C4-2B (cell line): Measurements from ENCODE around the gene TSPEAR.
"Not testable (repeated sequence)": the region's sequence is repeated elsewhere in the genome, so short reads cannot be mapped to it uniquely, and the experiment has no call there.

Experiments
- H3K27ac ChIP-seq: fragments of 450-650 bp; 2 replicates; pipeline ENCODE4 v1.5.1; 2017
- ZFX ChIP-seq: fragments of 450-650 bp; IDR thresholded peaks from 2 replicates; pipeline ENCODE4 v1.6.1; 2017
- TF ChIP-seq, protein P1 (sequence below): fragments of 450-650 bp; conservative IDR thresholded peaks from 2 replicates; pipeline ENCODE4 v1.5.1; 2017; ENCODE audit warnings: mild to moderate bottlenecking

TSPEAR gene

DNA sequence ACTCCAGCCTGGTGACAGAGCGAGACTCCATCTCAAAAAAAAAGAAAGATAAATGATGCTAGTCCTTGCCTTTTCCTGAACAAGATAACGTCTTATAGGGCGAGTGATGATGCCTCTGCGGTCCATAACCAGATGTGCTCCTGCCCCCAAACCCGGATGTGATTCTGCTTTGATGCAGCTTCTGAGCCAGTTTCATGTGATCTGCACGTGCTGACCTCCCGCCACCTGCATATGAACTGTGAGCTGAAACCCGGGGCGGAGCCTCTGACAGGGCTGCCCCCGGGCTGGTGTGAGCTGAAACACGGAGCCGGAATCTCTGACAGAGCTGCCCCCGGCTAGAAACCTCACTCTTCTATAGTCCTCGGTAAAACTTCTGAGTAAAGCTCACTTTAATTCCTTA lies 58.2 kb downstream of the TSPEAR start:
- no peak for TF ChIP-seq ZFX
- TF ChIP-seq, protein P1, sequence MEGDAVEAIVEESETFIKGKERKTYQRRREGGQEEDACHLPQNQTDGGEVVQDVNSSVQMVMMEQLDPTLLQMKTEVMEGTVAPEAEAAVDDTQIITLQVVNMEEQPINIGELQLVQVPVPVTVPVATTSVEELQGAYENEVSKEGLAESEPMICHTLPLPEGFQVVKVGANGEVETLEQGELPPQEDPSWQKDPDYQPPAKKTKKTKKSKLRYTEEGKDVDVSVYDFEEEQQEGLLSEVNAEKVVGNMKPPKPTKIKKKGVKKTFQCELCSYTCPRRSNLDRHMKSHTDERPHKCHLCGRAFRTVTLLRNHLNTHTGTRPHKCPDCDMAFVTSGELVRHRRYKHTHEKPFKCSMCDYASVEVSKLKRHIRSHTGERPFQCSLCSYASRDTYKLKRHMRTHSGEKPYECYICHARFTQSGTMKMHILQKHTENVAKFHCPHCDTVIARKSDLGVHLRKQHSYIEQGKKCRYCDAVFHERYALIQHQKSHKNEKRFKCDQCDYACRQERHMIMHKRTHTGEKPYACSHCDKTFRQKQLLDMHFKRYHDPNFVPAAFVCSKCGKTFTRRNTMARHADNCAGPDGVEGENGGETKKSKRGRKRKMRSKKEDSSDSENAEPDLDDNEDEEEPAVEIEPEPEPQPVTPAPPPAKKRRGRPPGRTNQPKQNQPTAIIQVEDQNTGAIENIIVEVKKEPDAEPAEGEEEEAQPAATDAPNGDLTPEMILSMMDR, result no peak
- H3K27ac ChIP-seq, result no peak overlapping the region

DNA sequence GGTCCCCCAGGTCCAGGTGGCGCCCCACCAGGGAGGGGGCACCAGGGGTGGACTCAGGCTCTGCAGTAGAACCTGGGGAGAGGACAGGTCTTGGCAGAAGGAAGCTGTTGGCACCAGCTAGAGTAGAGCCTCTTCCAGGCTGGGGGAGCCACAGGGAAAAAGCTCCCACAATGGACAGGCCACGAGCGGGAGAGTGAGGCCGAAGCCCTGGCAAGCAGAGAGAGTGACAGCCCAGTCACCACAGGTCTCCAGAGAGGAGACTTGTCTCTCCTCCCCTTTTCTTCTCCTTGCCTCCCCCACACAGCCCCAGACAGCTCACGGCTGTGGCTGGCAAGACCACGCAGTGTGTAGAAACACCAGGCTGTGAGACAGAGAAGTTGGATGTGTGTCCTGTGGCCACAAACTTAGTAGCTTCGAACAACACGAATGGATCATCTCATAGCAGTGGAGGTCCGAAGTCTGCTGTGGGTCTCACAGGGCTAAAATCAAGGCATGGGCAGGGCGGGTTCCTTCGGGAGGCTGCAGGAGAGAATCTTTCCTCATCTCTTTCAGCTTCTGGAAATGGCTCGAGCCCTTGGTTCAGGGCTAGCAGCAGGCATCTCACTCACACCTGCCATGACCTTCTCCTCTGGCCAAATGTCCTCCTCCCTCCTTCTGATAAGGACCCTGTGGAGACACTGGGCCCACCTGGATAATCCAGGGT lies 60.2 kb downstream of the TSPEAR start:
- TF ChIP-seq ZFX, result no peak
- TF ChIP-seq, protein P1, result no peak
- H3K27ac ChIP-seq, result no peak overlapping the region

DNA sequence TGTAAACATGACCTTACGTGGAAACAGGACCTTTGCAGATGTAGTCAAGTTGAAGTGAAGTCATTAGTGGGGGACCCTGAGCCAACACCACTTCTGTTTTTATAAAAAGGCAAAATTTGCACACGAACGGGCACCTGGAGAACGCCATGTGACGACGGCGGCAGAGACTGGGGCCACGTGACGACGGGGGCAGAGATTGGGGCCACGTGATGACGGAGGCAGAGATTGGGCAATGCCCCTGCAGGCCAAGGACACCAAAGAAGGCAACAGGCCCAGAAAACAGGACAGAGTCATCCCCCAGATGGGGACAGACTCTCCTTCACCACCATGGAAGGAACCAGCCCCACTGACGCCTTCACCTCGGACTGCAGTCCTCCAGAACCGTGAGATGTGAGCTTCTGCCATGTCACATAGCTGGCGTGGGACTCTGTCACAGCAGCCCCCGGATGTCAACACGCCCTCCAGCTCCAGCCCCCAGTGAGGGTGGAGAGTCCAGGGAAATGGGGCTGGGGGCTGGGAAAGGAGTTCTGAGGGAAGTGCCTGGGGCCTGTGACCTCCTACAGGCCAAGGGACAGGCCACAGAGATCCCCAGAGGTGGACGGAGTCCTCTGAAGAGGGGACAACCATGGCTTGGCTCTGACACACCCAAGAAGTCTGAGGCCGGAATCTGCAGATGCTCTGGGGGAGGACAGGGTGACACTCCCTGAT lies 61.0 kb downstream of the TSPEAR start:
- TF ChIP-seq, protein P1, result no peak
- TF ChIP-seq ZFX, result no peak
- no peak overlapping the region for H3K27ac ChIP-seq

GRCh38 chr21:44649521-44650100 lies 61.8 kb downstream of the TSPEAR start:
- TF ChIP-seq ZFX, result no peak
- TF ChIP-seq, protein P1, result no peak
- H3K27ac ChIP-seq, result no peak overlapping the region

DNA sequence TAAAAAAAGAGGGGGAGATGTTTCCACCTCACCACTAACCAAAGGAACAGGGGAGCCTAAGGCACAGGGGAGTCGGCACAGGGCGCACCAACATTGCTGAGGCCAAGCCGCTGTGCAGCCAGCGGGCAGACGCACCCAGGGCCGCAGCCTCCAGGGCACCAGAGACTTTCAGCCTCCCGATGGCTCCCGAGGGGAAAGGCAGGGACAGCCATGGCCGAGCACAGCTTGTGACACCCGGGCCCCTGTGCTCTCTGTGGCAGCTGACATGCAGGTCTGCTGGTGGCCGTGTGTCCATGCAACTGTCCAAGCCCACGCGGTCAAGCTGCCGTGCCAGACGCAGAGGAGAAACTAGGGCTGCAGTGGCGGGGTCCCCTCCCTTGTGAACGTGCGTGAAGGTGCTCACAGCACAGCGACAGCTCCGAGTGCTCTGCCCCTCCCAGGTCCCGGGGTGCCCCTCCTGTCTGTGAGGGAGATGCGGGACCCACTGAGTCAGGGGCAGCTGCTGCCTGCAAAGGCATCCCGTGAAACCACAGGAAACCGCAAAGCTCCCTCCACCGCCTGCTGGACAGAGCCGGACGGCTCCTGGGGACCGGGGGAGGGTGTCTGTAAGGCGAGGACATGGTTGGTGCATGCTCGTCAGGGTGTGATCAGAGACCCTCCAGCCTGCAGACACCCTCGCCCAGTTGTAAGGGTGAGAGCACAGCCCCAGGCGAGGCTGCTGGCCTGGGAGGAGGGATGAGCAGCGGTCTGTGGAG lies 62.6 kb downstream of the TSPEAR start:
- TF ChIP-seq, protein P1, result no peak
- TF ChIP-seq ZFX, result no peak
- H3K27ac ChIP-seq, result no peak overlapping the region

- TF ChIP-seq, protein P1, result no peak
- no peak for TF ChIP-seq ZFX
Measured at GRCh38 chr21:44647222-44647552, 64.2 kb downstream of the TSPEAR start.

DNA sequence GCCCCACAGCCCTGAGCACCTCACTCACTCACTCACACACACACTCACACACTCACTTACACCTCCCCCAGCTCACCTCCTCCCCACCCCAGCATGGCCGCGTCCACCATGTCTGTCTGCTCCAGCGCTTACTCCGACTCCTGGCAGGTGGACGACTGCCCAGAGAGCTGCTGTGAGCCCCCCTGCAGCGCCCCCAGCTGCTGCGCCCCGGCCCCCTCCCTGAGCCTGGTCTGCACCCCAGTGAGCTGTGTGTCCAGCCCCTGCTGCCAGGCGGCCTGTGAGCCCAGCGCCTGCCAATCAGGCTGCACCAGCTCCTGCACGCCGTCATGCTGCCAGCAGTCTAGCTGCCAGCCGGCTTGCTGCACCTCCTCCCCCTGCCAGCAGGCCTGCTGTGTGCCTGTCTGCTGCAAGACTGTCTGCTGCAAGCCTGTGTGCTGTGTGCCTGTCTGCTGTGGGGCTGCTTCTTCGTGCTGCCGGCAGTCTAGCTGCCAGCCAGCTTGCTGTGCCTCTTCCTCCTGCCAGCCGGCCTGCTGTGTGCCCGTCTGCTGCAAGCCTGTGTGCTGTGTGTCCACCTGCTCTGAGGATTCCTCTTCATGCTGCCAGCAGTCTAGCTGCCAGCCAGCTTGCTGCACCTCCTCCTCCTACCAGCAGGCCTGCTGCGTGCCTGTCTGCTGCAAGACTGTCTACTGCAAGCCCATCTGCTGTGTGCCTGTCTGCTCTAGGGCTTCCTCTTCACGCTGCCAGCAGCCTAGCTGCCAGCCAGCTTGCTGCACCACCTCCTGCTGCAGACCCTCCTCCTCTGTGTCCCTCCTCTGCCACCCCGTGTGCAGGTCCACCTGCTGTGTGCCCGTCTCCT lies 64.8 kb downstream of the TSPEAR start, which contains the start of gene KRTAP10-11:
Gene KRTAP10-11, plus strand, starts transcription at position 49 of the 856 bp plus-strand sequence. Its CDS starts 45 bp downstream, at position 94.
- H3K27ac ChIP-seq, result not testable (repeated sequence)

More at GRCh38 chr21:44647222-44647552, 64.2 kb downstream of the TSPEAR start:
- H3K27ac ChIP-seq, result no peak overlapping the region
